AML-193 (cell line): Measurements from ENCODE around the gene TRIM66.

Experiments used
- DNase-seq, 2 experiments: peaks; one replicate each; lab custom pipeline; 2025; lab: John Stamatoyannopoulos, UW

The TRIM66 gene

GRCh38 chr11:8564526-8564925, 117.9 kb downstream of the TRIM66 start:
- DNase-seq, result peak in 1 of 2 experiments; percentile 11
